HepG2 (cell line): Measurements from ENCODE around the gene CDH22.

Experiments
- ATF7-NPFF ChIP-seq: sonication (generic); formaldehyde crosslinking; IDR thresholded peaks from 2 replicates; pipeline ENCODE4 v1.8.1; 2023; ENCODE audit warnings: mild to moderate bottlenecking, low read depth, missing genetic modification reagents, moderate library complexity
- NFYC ChIP-seq: IDR thresholded peaks from 2 replicates; pipeline ENCODE4 v1.6.1; 2016; ENCODE audit warnings: missing genetic modification reagents, missing compliant biosample characterization
- TAF1 ChIP-seq: sonication (generic); formaldehyde crosslinking; IDR thresholded peaks from 2 replicates; pipeline ENCODE4 v1.4.0; 2020; ENCODE audit warnings: missing genetic modification reagents
- ZNF124 ChIP-seq: sonication (generic); formaldehyde crosslinking; IDR thresholded peaks from 2 replicates; pipeline ENCODE4 v1.4.0; 2020; ENCODE audit warnings: missing genetic modification reagents
- TF ChIP-seq, protein P1 (sequence below): sonication (generic); formaldehyde crosslinking; IDR thresholded peaks from 2 replicates; pipeline ENCODE4 v1.5.0; 2020; ENCODE audit warnings: mild to moderate bottlenecking, missing genetic modification reagents, moderate library complexity
- TF ChIP-seq, protein P2 (sequence below): sonication (generic); formaldehyde crosslinking; conservative IDR thresholded peaks from 2 replicates; pipeline ENCODE4 v1.8.0; 2022; ENCODE audit warnings: low read depth, missing genetic modification reagents

DNA sequence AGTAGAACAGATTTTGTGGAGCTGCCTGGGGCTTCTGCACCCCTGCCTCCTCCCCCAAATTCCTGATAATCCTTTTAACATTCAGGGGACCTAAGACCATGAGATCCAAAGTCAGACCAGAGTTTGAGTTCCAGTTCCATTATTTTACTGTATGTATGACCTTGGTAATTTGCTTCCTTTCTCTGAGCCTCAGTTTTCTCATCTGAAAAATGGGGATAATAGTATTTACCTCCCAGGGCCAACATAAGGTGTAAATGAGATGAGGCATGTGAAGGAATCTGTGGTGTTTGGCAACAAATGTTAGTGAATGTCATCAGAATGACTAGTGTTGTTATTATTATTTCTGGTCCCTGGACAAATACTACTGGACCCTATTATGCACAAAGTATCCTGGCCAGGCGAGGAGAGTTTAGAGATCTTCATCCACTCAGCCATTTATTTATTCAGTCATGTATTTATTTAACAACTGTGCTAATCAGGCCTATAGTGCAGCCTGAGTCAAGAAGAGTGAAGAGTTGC, 47.3 kb downstream of the CDH22 start:
- TF ChIP-seq, protein P1, sequence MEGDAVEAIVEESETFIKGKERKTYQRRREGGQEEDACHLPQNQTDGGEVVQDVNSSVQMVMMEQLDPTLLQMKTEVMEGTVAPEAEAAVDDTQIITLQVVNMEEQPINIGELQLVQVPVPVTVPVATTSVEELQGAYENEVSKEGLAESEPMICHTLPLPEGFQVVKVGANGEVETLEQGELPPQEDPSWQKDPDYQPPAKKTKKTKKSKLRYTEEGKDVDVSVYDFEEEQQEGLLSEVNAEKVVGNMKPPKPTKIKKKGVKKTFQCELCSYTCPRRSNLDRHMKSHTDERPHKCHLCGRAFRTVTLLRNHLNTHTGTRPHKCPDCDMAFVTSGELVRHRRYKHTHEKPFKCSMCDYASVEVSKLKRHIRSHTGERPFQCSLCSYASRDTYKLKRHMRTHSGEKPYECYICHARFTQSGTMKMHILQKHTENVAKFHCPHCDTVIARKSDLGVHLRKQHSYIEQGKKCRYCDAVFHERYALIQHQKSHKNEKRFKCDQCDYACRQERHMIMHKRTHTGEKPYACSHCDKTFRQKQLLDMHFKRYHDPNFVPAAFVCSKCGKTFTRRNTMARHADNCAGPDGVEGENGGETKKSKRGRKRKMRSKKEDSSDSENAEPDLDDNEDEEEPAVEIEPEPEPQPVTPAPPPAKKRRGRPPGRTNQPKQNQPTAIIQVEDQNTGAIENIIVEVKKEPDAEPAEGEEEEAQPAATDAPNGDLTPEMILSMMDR = no peak
- TF ChIP-seq, protein P2, sequence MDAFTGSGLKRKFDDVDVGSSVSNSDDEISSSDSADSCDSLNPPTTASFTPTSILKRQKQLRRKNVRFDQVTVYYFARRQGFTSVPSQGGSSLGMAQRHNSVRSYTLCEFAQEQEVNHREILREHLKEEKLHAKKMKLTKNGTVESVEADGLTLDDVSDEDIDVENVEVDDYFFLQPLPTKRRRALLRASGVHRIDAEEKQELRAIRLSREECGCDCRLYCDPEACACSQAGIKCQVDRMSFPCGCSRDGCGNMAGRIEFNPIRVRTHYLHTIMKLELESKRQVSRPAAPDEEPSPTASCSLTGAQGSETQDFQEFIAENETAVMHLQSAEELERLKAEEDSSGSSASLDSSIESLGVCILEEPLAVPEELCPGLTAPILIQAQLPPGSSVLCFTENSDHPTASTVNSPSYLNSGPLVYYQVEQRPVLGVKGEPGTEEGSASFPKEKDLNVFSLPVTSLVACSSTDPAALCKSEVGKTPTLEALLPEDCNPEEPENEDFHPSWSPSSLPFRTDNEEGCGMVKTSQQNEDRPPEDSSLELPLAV = no peak
- no peak for TF ChIP-seq ZNF124
- no peak for TF ChIP-seq TAF1
- TF ChIP-seq ATF7-NPFF = no peak
- no peak for TF ChIP-seq NFYC (CRISPR knock-in tag)
